ENCODE measurements around the gene FANCC.

DNA sequence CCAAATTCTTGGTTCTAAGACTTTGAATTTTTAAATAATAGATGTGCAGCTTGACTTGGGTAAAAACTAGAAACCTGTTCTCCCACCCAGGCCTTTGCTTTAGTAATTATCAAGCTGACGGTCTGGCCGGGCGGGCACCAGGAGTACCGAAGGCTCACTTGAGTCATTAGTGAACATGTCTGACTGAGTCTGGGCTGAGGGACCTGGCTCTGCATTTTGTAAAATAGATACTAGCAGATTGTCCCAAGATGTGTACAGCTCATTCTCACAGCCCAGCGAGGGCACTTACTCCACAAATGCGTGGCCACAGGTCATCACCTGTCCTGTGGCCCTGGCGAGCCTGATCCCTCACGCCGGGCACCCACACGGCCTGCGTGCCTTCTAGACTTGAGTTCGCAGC, 216.2 kb downstream of the FANCC start:
- no peak for TF ChIP-seq POLR2A (IDR thresholded peaks at IDR 0.05)
- TF ChIP-seq, protein P1, sequence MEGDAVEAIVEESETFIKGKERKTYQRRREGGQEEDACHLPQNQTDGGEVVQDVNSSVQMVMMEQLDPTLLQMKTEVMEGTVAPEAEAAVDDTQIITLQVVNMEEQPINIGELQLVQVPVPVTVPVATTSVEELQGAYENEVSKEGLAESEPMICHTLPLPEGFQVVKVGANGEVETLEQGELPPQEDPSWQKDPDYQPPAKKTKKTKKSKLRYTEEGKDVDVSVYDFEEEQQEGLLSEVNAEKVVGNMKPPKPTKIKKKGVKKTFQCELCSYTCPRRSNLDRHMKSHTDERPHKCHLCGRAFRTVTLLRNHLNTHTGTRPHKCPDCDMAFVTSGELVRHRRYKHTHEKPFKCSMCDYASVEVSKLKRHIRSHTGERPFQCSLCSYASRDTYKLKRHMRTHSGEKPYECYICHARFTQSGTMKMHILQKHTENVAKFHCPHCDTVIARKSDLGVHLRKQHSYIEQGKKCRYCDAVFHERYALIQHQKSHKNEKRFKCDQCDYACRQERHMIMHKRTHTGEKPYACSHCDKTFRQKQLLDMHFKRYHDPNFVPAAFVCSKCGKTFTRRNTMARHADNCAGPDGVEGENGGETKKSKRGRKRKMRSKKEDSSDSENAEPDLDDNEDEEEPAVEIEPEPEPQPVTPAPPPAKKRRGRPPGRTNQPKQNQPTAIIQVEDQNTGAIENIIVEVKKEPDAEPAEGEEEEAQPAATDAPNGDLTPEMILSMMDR (IDR thresholded peaks at IDR 0.05): no peak
